HG03064 (cell line): Measurements from ENCODE around the gene ACTN4.

Experiments
- ATAC-seq: cut with Tn5 transposase; IDR thresholded peaks from one replicate; pipeline ENCODE4 v1.9.1; 2021; ENCODE audit warnings: low read depth; ENCODE audit not compliant: unreplicated experiment

ACTN4 gene

GRCh38 chr19:38721979-38722773 lies 74.7 kb downstream of the ACTN4 start:
- no peak for ATAC-seq

- ATAC-seq: no peak
Measured at GRCh38 chr19:38722947-38723605, 75.6 kb downstream of the ACTN4 start.

DNA sequence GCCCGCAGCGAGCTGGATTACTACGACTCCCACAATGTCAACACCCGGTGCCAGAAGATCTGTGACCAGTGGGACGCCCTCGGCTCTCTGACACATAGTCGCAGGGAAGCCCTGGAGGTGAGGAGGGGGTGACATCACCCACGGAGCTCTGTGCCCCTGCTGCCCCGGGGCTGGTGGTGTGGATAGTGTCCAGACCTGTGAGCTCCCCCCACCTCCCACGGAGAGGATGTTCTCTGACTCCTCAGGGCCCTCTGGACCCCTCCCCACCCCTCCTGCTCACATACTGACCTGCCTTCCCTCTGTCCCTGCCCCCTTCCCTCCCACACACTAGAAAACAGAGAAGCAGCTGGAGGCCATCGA lies 76.1 kb downstream of the ACTN4 start:
- no peak for ATAC-seq

DNA sequence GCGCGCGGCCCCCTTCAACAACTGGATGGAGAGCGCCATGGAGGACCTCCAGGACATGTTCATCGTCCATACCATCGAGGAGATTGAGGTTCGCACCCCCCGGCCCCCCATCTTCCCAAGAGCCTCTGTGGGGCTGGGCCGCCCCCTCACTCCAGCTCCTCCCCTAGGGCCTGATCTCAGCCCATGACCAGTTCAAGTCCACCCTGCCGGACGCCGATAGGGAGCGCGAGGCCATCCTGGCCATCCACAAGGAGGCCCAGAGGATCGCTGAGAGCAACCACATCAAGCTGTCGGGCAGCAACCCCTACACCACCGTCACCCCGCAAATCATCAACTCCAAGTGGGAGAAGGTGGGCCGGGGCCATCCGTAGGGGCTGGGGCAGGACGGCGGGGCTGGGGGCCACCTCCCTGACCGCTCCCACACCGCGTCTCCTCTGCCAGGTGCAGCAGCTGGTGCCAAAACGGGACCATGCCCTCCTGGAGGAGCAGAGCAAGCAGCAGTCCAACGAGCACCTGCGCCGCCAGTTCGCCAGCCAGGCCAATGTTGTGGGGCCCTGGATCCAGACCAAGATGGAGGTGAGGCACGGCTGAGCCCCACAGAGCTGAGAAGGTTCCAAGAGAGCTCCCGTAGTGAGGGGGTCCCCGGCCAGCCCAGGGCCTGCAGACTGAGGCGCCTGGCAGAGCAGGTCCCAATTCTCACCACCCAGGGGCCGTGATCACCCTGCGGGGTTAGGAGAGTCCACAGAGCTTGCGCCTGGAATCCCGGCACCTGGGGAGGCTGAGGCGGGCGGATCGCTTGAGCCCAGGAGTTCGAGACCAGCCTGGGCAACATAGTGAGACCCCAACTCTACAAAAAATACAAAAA lies 76.8 kb downstream of the ACTN4 start:
- ATAC-seq: no peak

DNA sequence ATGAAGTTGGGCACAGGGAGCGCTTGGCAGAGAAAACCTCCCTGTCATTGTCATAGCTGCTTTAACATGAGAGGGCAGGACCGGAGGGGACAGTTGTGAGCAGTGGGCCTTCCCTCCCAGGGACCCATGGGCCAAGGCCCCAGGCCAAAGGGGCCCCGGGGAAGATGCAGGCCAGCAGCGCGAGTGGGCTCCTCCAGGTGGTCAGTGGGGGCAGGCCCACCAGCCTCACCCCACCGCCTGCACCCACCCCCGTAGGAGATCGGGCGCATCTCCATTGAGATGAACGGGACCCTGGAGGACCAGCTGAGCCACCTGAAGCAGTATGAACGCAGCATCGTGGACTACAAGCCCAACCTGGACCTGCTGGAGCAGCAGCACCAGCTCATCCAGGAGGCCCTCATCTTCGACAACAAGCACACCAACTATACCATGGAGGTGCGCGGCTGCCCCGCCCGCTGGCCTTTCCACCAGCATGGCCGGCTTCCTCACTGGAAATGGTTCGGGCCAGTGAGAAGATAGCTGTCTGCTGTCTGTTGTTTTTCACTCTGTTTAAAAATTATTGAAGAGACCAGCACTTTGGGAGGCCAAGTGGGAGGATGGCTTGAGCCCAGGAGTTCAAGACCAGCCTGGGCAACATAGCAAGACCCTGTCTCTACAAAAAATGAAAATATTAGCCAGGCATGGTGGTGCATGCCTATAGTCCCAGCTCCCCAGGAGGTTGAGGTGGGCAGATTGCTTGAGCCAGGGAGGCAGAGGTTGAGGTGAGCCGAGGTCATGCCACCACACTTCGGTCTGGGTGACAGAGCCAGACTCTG lies 78.2 kb downstream of the ACTN4 start:
- no peak for ATAC-seq

DNA sequence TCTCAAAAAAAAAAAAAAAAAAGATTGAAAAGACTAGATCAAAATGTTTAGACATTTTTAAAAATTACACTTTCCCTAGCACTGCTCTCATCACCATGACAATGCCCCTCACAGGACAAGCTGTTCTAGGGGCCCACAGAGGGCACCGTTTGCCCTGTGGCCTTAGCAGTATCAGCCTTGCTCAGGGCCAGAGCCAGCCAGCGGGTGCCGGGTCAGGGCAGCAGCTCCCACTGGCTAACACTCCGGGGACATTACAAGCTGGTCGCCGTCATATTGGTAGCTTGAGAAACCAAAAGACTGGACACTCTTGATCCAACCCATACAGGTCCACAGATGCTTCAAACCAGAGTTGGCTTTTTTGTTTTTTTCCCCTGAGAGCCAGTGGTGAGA lies 78.8 kb downstream of the ACTN4 start:
- no peak for ATAC-seq

DNA sequence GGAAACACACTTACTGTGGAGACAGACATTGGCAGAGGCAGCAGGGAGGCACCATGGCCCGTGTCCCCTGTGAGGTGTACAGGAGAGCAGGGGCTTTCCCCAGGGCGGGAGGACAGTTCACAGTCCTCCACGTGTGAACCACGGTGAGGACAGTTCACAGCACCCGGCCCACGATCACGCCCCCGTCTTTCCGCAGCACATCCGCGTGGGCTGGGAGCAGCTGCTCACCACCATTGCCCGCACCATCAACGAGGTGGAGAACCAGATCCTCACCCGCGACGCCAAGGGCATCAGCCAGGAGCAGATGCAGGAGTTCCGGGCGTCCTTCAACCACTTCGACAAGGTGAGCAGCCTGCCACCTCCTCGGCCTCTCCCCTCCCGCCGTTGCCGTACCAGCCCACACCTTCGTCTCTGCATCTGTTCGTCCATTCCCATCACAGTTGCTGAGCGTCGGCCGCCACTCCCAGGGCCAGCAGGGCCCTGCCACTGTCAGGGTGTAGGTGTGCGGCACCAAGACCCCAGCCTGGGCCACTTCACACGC lies 79.4 kb downstream of the ACTN4 start:
- ATAC-seq: no peak

DNA sequence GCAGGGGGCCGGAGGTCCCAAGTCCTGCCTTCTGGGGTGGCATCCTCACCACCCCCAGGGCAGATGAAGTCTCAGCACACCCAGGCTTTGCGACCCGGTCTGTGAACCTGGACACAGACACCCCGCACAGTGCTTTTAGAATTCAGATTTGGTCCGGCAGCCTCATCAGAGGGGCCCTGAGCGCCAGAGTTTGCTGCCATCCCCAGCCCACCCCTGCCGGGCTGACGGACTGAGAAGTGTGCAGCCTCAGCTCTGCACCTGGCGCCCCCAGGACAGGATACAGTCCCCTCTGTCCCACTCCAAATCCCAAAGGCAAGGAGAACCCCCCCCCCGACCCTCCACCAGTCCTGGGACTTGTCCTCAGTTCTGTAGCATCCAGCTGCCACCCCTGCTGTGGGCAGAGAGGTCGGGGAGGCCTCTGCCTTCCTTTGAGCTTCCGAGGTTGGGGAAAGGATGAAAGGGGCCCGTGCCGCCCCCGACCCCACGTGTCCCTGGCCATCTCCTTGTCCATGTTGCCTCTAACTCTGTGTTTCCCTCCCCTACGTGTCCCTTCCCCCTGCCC lies 79.9 kb downstream of the ACTN4 start:
- no peak for ATAC-seq

GRCh38 chr19:38727868-38728660 lies 80.6 kb downstream of the ACTN4 start:
- no peak for ATAC-seq

DNA sequence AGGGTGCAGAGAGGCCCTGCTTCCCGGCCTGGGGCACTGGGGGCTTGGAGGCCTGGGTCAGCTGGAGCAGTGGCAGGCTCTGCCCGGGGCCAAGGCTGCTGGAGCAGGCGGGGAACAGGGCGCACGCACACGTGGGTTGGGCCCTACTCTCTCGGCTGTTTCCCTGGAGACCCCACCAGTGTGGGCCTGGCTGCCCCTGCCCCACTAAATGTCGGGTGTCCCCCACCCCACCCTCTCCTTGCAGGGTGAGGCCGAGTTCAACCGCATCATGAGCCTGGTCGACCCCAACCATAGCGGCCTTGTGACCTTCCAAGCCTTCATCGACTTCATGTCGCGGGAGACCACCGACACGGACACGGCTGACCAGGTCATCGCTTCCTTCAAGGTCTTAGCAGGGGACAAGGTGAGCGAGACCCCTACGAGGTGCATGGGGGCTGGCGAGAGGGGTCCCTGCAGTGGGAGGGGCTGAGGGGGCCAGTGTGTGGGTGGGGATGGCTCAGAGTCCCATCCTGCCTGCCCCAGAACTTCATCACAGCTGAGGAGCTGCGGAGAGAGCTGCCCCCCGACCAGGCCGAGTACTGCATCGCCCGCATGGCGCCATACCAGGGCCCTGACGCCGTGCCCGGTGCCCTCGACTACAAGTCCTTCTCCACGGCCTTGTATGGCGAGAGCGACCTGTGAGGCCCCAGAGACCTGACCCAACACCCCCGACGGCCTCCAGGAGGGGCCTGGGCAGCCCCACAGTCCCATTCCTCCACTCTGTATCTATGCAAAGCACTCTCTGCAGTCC lies 81.5 kb downstream of the ACTN4 start:
- ATAC-seq: no peak

- ATAC-seq: no peak
Measured at GRCh38 chr19:38729653-38730469, 82.4 kb downstream of the ACTN4 start.

GRCh38 chr19:38730470-38730730 lies 83.0 kb downstream of the ACTN4 start:
- no peak for ATAC-seq

DNA sequence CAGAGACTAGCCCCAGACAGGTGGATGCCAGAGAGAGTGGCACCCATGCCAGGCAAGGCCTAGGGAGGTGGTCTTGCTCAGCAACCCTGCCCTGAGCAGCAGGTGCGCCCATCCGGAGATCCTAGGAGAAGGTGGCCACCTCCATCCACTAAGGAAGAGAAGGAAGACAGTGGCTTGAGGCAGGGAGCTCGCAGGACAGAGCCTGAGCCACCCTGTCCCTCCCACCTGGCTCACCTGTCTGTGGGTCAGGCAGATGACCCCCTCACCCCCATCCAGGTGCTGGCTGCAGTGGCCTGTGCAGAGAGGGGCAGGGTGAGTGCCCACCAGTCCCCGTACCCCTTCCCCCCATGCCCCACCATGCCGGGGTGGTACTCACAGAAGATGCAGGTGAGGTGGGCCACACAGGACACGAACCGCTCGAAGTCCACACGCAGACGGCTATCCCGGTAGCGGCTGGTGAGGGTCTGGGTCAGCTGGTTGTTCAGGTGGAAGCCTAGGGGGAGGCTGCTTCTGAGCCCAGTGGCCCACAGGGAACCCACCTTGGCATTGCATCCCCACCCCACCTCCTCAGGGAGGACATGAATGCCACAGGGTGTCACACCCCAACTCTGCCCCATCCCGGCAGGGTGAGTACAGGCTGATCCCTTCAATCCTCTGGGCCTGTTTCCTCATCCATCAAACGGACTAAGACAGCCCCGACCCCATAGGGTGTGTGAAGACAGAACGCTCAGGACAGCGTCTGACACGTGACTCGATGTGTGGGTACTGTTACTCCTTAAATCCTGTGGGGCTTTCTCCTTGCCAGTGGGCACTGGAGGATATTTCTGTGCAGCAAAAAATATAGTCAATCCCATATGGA lies 83.5 kb downstream of the ACTN4 start:
- no peak for ATAC-seq

DNA sequence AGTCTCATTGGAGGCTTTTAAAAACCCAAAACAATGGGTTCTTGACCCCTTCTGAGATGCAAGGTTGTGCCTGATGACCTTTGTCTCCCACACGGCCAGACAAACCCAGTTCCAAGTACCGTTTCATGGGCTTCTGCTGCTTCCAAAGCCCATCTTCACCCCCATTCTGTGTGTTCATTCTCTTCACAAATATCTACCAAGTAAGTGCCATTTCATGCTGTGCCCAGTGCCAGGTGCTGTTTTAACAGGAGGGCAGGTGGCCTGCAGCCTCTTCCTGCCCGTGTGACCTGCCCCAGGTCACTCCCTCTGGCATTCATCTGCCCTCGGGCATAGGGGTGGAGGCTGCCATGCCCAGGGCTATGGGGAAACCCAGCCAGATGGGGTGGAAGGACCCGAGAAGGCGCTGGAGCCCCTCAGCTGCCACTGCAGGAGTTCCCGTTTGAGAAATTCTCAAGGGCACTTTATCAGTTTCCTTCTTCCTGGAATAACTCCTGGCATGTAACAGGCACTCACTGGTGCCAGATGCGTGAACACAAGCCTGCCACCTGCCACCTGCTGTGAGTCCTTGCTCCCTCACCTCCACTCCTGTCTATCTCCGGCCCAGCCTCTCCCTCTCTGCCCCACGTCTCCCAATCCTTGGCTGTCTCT lies 84.3 kb downstream of the ACTN4 start:
- no peak for ATAC-seq

GRCh38 chr19:38733241-38733492 lies 85.7 kb downstream of the ACTN4 start:
- no peak for ATAC-seq

DNA sequence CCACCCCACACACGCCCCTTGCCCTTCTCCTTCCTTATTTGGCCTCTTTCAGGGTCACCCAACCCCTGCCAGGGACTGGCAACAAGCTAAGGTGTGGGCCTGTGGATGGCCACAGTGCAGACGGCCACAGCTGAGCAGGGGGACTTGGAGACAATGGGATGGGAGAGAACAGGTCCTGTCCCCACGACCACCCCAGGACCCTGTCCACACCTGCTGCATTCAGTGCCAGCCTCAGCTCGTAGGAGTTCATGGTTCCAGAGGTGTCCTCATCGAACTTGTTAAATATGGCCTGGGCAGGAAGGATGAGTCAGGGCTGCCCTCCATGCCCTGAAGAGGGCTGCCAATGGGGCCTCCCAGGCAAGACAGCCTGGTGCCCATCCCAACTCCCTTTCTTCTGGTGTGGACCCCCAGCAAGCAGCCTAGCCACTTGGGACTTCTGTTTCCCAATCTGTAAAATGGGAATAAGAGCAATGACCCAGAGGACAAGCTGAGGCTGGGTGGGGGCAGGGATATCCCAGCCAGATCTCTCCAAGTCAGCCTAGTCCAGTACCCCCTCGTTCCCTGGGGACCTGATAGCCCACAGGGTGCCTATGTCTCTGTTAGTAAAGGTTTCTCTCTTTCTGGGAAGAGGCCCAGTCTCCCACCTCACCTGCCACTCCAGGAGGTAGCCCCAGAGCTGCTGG lies 86.2 kb downstream of the ACTN4 start:
- ATAC-seq: no peak

GRCh38 chr19:38734176-38734425 lies 86.7 kb downstream of the ACTN4 start:
- ATAC-seq: no peak
